HCEC 1CT (cell line): Measurements from ENCODE around the gene PHF23.
"Not testable (repeated sequence)": the region's sequence is repeated elsewhere in the genome, so short reads cannot be mapped to it uniquely, and the experiment has no call there.

Experiments
- DNase-seq: peaks from one replicate; pipeline ENCODE4 v3.0.0-alpha.2; 2017

PHF23 gene

DNA sequence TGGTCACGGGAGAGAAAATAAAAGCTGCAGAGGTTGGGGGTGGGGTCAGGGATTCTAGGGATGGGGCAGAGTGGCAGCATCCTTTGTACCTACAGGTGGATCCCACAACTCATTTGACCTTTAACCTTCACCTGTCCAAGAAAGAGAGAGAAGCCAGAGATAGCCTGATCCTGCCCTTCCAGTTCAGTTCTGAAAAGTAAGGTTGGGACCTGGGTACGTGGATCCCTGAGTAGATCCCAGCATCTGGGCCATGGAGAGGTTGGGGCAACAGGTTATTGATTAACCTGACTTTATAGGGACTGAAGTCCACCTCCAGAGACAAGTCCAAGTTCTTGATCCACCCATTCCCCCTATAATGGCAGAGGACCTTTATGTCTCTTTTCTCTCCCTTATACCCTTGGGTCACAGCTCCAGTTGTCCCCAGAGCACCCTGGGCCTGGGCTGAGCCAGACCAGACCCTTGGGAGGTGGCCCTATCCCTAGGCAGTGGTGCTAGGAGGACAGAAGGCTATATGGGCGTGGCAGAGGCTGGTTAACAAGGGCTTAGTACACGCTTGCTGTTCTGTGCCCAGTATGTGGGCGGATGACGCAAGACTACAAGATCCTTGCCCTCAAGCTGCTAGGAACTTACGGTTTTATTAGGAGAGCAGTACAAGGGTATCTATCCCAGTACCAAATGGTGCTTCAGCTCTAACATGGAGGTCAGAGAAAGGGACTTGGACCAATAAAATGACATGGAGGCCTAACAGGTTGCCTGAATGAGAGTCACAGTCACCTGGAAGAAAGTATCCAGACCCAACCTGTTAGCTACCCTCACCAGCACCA, 19.7 kb upstream of the PHF23 start:
- peak; percentile 37 for DNase-seq

DNA sequence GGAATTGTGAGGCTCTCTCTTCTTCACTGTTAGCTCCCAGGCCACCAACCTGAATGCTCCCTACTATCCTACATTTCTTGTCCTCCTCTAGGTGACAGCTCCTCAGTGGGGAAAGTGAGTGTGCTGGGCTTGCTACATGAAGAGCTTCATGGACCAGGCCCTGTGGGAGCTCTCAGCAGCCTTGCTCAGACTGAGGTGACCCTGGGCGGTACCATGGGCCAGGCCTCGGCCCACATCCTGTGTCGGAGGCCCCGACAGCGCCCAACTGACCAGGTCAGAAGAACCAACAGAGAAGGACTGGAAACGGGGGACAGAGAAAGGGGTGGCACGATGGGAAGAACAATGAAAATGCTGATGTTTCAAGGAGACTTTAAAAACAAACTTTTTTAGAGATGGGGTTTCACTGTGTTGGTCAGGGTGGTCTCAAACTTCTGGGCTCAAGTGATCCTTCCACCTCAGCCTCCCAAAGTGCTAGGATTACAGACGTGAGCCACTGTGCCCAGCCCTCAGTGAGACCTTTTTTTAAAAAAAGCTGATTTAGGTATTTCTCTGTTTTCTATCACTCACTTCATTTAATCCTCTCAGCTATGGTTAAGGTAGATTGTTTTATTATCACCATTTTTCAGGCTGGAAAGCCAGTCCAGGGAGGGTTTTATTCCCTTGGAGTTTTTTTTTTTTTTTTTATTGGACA, 17.7 kb upstream of the PHF23 start:
- DNase-seq: no peak

- DNase-seq: no peak
Observed at GRCh38 chr17:7254511-7254910, 15.3 kb upstream of the PHF23 start.

DNA sequence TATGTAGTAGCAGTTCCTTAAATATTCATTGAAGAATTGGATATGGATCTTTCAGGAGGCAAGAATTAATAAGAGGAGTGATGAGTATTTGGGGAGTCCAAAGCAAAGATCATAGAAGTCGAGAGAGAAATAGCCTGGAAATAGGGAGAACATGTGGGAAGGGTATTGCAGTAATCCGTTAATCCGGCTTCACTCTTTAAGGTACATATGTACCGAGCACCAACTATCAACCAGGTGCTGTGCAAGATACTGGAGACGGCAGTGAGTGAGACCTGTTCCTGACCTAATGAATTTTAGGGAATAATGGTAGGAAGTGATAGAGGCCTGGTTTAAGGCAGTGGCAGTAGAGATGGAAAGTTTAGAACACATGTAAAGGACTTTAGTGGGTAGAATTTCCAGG, 13.8 kb upstream of the PHF23 start:
- no peak for DNase-seq

GRCh38 chr17:7252176-7253043, 13.2 kb upstream of the PHF23 start, which contains the start of gene ELP5:
Gene ELP5 (plus strand): TSS chr17:7252215. CDS start chr17:7252551, 336 bp downstream.
- DNase-seq: peak; percentile 89

GRCh38 chr17:7251661-7252175, 12.5 kb upstream of the PHF23 start, which contains the start of gene CTDNEP1:
Gene CTDNEP1 (minus strand): TSS chr17:7251734. CDS start chr17:7251296, 438 bp downstream.
- peak; percentile 98 for DNase-seq

DNA sequence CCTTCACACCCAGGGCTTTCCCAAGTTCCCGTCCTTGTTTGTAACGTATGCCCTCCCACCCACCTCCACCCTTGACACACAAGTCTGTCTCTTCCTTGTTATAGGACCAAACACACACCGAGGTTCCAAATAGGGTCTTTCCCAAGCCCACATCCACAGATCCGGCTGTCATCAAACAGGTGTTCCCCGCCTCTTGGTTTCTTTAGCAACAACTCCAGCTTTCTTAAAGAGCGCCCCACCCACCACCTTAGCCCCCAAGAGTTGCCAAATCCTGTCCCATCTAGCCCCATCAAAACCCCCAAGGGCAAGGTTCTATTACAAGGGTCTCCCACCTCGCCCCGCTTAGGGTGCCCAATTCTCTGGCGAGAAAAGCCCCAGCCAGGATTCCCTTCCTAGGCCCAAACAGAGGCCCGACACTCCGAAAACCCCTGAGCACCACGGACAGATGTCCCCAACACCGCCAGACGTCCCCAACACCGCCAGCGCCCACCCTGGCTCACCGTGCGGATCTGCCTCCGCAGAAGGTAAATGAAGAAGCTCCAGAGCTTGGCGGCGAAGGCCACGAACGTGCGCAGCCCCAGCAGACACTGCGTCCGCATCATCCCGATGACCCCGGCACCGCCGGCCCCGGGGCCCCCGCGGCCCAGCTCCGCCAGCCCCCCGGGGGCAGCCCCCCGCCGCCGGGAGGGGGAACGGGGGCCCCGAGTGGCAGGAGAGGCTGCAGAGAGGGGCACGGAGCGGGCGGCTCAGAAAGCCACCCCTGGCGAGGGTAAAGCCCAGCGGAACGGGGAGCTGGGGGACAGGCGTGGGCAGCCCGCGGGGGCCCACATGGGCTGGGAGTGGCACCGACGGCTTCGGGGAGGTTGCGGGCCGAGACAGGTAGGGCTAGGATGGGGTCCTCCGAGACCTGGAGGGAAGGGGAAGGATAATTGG, 11.7 kb upstream of the PHF23 start:
- DNase-seq: no peak

DNA sequence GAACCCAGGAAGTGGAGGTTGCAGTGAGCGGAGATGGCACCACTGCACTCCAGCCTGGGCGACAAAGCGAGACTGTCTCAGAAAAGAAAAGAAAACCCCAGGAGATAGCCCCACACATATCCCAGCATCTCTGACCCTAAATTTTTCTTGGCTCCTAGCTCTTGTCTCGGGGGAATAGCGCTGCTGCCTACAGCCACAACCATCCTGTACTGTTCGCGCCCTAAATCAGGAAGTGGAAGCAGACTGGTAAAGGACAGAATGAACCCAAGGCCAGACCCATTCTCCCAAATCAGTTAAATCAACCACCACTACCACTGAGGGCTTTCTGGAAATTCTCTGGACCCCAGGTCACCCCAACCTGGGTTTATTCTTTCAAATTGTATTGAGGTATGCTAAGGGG, 10.6 kb upstream of the PHF23 start:
- no peak for DNase-seq

GRCh38 chr17:7249214-7249613, 10.0 kb upstream of the PHF23 start:
- DNase-seq: no peak

DNA sequence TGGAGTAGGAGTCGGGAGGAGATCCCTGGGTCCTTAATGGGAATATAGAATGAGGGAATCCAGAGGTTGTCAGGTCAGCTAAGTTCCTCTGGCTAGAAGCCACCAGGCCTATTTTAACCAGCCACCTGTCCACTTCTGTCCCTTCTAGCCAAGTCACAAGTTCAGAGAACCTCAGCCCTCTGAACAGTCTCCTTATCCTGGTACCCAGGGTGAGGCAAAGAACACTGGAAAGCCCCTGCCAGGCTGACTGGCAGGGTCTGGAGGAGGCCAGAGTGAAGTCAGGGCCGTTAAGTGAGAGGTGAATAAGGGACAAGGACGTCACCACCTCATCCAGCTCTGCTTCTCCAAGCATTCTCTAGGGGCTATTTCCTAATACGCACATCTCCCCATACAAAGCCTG, 9.5 kb upstream of the PHF23 start:
- no peak for DNase-seq

- no peak for DNase-seq
Observed at GRCh38 chr17:7246779-7247178, 7.5 kb upstream of the PHF23 start.

- DNase-seq: not testable (repeated sequence)
Observed at GRCh38 chr17:7243838-7244237, 4.6 kb upstream of the PHF23 start.

DNA sequence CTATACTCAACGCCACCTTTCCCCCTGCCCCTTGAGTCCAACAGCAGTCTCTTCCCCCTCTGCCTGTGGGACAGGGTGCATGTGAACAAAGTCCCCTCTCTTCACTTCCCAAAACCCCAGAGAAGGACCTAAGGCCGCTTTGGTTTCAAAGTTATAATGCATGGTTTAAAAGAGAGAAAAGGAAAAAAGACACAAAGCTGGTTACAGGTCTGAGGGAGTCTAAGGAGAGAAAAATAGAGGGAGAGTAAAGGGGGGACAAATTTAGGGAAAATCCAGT, 4.1 kb upstream of the PHF23 start:
- no peak for DNase-seq

- peak; percentile 89 for DNase-seq
Observed at GRCh38 chr17:7242717-7243452, 3.6 kb upstream of the PHF23 start.

GRCh38 chr17:7241783-7242716, 2.8 kb upstream of the PHF23 start, which contains the start of gene GABARAP:
Gene GABARAP (minus strand): TSS chr17:7242449. CDS start chr17:7242330, 119 bp downstream.
- DNase-seq: peak; percentile 77

GRCh38 chr17:7241090-7241733, 2.0 kb upstream of the PHF23 start:
- DNase-seq: no peak

DNA sequence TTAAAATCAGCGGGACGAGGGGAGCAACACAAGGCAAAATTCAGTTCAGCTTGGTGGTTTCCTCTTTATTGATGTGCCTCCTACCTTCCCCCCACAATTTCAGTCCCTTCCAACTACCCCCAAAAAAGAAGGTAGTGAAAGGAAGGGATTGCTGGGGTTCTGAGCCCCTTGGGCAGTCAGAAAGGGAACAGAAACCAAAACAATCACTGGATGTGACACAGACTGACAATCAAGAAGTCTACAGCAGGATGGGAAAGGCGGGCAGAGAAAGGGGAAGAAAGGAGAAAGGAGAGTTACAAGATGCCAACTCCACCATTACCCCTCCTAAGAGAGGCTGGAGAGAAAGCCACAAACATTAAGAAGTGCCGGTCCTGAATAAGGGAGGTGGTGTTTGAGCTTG, 1.1 kb upstream of the PHF23 start:
- no peak for DNase-seq

DNA sequence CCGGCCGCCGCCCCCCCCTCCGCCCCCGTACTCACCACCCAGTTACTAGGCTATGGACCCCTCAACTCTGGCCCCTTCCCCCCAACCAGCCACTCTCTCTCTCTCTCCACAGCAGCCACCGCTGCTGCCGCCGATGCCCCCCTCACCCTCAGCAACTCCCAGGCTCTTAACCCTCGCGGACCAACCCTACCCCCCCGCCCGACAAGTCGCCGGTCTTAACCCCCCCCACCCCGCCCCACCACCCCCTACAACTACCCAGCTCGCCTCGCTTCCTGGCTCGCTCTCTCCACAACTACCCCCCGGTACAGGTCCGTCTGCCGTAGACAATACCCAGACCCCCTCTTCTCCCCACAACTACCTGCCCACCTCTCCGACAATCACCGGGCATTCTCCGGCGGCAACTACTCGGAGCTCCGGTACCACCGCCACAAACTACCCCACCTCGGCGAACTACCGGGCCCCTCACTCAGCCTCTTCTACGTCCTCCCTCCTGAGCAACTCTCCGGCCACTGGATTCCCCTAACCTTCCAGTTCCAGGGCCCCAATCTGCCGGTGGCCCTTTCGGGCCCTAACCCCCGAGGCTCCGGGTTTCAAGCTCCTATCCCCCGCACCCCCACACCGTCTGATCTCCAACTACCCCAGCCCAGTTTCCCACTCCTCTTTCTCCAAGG, 702 bp downstream of the PHF23 start:
- DNase-seq: no peak
